ENCODE data around the gene FAM136A.
"Not testable (repeated sequence)": the region's sequence is repeated elsewhere in the genome, so short reads cannot be mapped to it uniquely, and the experiment has no call there.

Gene FAM136A

GRCh38 chr2:70297828-70298227 is 4.0 kb downstream of the FAM136A start:
- DNase-seq (ENCODE audit: low spot score), result not testable (repeated sequence)

- no peak for DNase-seq (ENCODE audit: low spot score)
These were observed 18.2 kb downstream of the FAM136A start for GRCh38 chr2:70283500-70284191.

GRCh38 chr2:70282439-70282838 is 19.4 kb downstream of the FAM136A start:
- no peak for DNase-seq (ENCODE audit: low spot score)

- no peak for DNase-seq (ENCODE audit: low spot score)
These were observed 21.5 kb downstream of the FAM136A start for GRCh38 chr2:70280242-70280798.

- no peak for DNase-seq (ENCODE audit: low spot score)
These were observed 31.5 kb downstream of the FAM136A start for GRCh38 chr2:70270323-70270722.

- not testable (repeated sequence) for DNase-seq (ENCODE audit: low spot score)
These were observed 32.2 kb downstream of the FAM136A start for GRCh38 chr2:70269422-70270302.

- DNase-seq (ENCODE audit: low spot score), result not testable (repeated sequence)
These were observed 34.9 kb downstream of the FAM136A start for GRCh38 chr2:70266925-70267324.

- DNase-seq (ENCODE audit: low spot score), result no peak
These were observed 40.4 kb downstream of the FAM136A start for GRCh38 chr2:70261501-70261900.

GRCh38 chr2:70258532-70258875 is 43.4 kb downstream of the FAM136A start:
- no peak for DNase-seq (ENCODE audit: low spot score)

GRCh38 chr2:70255637-70256314 is 46.1 kb downstream of the FAM136A start:
- DNase-seq (ENCODE audit: low spot score), result no peak

- DNase-seq (ENCODE audit: low spot score), result no peak
These were observed 51.4 kb downstream of the FAM136A start for GRCh38 chr2:70250434-70250833.

- DNase-seq (ENCODE audit: low spot score), result peak; percentile 96
These were observed 53.6 kb downstream of the FAM136A start, which contains the start of gene TIA1 for GRCh38 chr2:70248181-70248847. TSS of gene TIA1 (minus strand) at chr2:70248628. CDS start at chr2:70248430, 198 bp downstream.

GRCh38 chr2:70247364-70248180 is 54.3 kb downstream of the FAM136A start:
- no peak for DNase-seq (ENCODE audit: low spot score)

Data from D341Med (cell line).